Activated naive CD8-positive, alpha-beta T cell treated with anti-CD3 and anti-CD28 coated beads for 36 hours (primary cell): Measurements from ENCODE around the gene SMIM10L1. TPM values are rescaled to one million over a fixed set of nuclear protein-coding genes. Genes with fewer than 3 reads are reported as not detected.

Experiments used
- DNase-seq: peaks from one replicate; pipeline ENCODE4 v3.0.0; 2021
- H3K27ac Mint-ChIP-seq: one replicate; pipeline ENCODE4 v1.8.0; 2022; ENCODE audit warnings: mild to moderate bottlenecking, moderate library complexity, mixed read lengths
- H3K27me3 Mint-ChIP-seq: one replicate; pipeline ENCODE4 v1.8.0; 2022; ENCODE audit warnings: mild to moderate bottlenecking, mixed read lengths
- H3K36me3 Mint-ChIP-seq: one replicate; pipeline ENCODE4 v1.8.0; 2021; ENCODE audit warnings: mild to moderate bottlenecking, mixed read lengths
- H3K4me1 Mint-ChIP-seq: one replicate; pipeline ENCODE4 v1.8.0; 2021; ENCODE audit warnings: mixed read lengths
- H3K4me3 Mint-ChIP-seq: one replicate; pipeline ENCODE4 v1.8.0; 2022; ENCODE audit warnings: mild to moderate bottlenecking, moderate library complexity, mixed read lengths
- H3K9me3 Mint-ChIP-seq: one replicate; pipeline ENCODE4 v1.8.0; 2022; ENCODE audit warnings: mixed read lengths
- total RNA-seq, 2 experiments: library from RNA; stranded (reverse); gene quantifications; one replicate each; pipeline ENCODE4 v1.2.3, GENCODE V29; 2021

Gene SMIM10L1
- total RNA-seq, 2 experiments from 2014 or later = 8.7 to 9.0 TPM

GRCh38 chr12:11164384-11164783 lies 6.6 kb upstream of the SMIM10L1 start:
- no peak overlapping the region for H3K4me3 Mint-ChIP-seq
- H3K27me3 Mint-ChIP-seq = no peaks in the 10 kb centered on the region
- H3K36me3 Mint-ChIP-seq = peaks cover 48% of the 10 kb centered on the region
- H3K9me3 Mint-ChIP-seq = no peaks in the 10 kb centered on the region
- DNase-seq = no peak
- H3K4me1 Mint-ChIP-seq = peaks cover 59% of the 10 kb centered on the region
- H3K27ac Mint-ChIP-seq = no peak overlapping the region

GRCh38 chr12:11166300-11166699 lies 4.7 kb upstream of the SMIM10L1 start:
- Mint-ChIP-seq H3K27ac (no peak overlapping the region), H3K4me1 (peaks cover 58% of the 10 kb centered on the region), H3K36me3 (peaks cover 49% of the 10 kb centered on the region), H3K27me3 (no peaks in the 10 kb centered on the region), H3K9me3 (no peaks in the 10 kb centered on the region), H3K4me3 (no peak overlapping the region)
- DNase-seq = no peak

GRCh38 chr12:11170810-11171144 lies 217 bp upstream of the SMIM10L1 start:
- DNase-seq = no peak
- Mint-ChIP-seq H3K27ac (peak overlapping the region; percentile 100), H3K36me3 (peaks cover 61% of the 10 kb centered on the region), H3K9me3 (no peaks in the 10 kb centered on the region), H3K27me3 (no peaks in the 10 kb centered on the region), H3K4me1 (peaks cover 50% of the 10 kb centered on the region), H3K4me3 (peak overlapping the region; percentile 97)

GRCh38 chr12:11171969-11172675 lies 1.1 kb downstream of the SMIM10L1 start:
- H3K9me3 Mint-ChIP-seq = no peaks in the 10 kb centered on the region
- DNase-seq = no peak
- H3K4me1 Mint-ChIP-seq = peaks cover 41% of the 10 kb centered on the region
- no peaks in the 10 kb centered on the region for H3K27me3 Mint-ChIP-seq
- peaks cover 62% of the 10 kb centered on the region for H3K36me3 Mint-ChIP-seq
- peak overlapping the region; percentile 100 for H3K27ac Mint-ChIP-seq
- peak overlapping the region; percentile 97 for H3K4me3 Mint-ChIP-seq

DNA sequence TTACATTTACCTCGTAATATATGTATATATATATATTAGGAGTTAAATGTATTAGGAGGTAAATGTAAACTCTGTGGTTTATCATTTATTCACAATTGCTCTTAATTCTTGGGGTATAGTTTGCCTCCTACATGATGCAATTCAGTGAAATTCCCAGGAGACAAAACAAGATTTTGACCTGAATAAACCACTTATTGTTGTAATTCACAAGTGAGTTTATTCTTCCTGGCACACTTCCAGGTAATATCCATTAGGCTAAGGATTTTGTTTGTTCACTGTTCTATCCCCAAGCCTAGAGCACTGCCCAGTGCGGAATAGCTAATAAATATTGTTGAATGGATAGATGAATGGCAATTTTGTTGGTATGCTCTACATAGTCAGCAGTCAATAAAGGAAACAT lies 3.0 kb downstream of the SMIM10L1 start:
- Mint-ChIP-seq H3K4me1 (peaks cover 30% of the 10 kb centered on the region), H3K9me3 (no peaks in the 10 kb centered on the region), H3K27me3 (no peaks in the 10 kb centered on the region), H3K27ac (no peak overlapping the region), H3K36me3 (peaks cover 54% of the 10 kb centered on the region), H3K4me3 (no peak overlapping the region)
- DNase-seq = no peak

DNA sequence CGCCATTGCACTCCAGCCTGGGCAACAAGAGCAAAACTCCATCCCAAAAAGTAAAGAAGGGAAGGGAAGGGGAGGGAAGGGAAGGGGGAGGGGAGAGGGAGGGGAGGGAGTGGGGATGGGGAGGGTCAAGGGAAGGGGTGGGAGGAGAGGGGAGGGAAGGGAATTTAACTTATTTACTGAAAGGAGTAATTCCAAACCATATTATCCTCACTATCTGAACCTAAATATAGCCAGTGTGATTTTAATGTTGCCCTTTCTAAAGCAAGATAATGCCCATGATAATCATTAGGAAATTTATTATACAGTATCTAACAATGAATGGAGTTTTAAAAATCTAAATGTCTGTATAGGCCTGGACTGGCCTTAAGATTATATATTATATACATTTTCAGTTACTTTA lies 7.3 kb downstream of the SMIM10L1 start:
- no peaks in the 10 kb centered on the region for H3K27me3 Mint-ChIP-seq
- no peak overlapping the region for H3K27ac Mint-ChIP-seq
- peaks cover 23% of the 10 kb centered on the region for H3K36me3 Mint-ChIP-seq
- no peak for DNase-seq
- H3K4me1 Mint-ChIP-seq = peaks cover 15% of the 10 kb centered on the region
- no peaks in the 10 kb centered on the region for H3K9me3 Mint-ChIP-seq
- H3K4me3 Mint-ChIP-seq = no peak overlapping the region

DNA sequence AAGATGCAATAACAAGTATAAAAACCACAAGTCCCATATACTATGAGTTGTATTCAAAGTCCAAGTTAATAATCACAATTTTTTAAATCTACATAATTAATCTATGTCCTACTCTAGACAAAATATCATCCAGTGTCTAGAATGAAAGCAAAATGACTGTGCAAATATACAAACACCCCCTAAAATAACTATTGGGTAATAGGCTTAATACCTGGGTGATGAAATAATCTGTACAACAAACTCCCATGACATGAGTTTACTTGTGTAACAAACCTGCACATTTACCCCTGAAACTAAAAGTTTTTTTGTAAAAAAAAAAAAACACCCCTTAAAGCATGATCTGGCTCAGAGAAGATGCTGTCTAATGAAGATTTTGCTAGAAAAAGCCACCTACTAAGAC lies 11.5 kb downstream of the SMIM10L1 start:
- no peaks in the 10 kb centered on the region for H3K27me3 Mint-ChIP-seq
- H3K27ac Mint-ChIP-seq = no peak overlapping the region
- DNase-seq = no peak
- H3K9me3 Mint-ChIP-seq = no peaks in the 10 kb centered on the region
- peaks cover 4% of the 10 kb centered on the region for H3K36me3 Mint-ChIP-seq
- no peak overlapping the region for H3K4me3 Mint-ChIP-seq
- peaks cover 9% of the 10 kb centered on the region for H3K4me1 Mint-ChIP-seq

DNA sequence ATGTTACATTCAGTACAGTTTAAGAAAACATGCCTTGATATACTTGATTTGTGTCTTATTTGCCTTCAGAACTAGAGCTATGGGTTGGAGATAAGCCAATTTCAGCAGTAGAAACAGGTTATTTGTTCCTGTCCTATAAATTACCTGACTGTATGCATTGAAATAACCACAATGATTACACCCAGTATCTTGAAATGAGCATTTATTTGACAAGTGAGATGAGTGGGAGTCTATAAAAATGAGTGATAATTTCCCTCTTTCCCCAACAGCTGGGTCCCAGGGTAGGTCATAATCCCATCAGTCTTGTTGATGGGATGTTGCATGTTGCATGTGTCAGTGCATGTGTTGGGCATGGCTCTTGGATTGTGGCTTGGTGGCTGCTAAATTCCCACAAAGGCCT lies 12.0 kb downstream of the SMIM10L1 start:
- Mint-ChIP-seq H3K4me1 (peaks cover 9% of the 10 kb centered on the region), H3K4me3 (no peak overlapping the region), H3K36me3 (no peaks in the 10 kb centered on the region), H3K27ac (no peak overlapping the region), H3K9me3 (no peaks in the 10 kb centered on the region), H3K27me3 (no peaks in the 10 kb centered on the region)
- no peak for DNase-seq

DNA sequence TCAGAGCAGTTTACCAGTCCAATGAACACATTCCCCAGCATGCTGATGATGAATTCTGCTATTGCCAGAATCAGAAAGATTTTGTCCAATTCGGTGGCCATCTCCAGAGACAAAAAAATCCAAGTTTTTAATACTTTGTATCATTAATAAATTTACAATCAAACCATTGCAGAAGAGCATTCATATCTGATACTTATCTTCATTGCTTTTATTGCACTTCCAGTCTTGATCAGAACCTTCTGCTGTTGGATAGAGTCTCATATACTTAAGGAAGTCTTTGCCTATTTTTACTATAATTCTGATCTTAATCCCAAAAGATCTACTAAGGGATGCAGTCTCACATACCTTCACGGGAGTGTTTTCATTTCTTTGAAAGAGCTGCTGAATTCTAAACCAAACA lies 15.8 kb downstream of the SMIM10L1 start, which contains the start of gene TAS2R42:
TAS2R42 (minus strand) TSS at position 101 of the 400 bp plus-strand sequence; CDS start at position 101, 0 bp downstream.
- no peak within 1 kb of the TSS for H3K27ac Mint-ChIP-seq
- H3K4me3 Mint-ChIP-seq = no peak within 1 kb of the TSS

GRCh38 chr12:11202811-11203210 lies 31.8 kb downstream of the SMIM10L1 start:
- Mint-ChIP-seq H3K4me3 (no peak overlapping the region), H3K9me3 (peaks cover 2% of the 10 kb centered on the region), H3K4me1 (no peaks in the 10 kb centered on the region), H3K27ac (no peak overlapping the region), H3K27me3 (no peaks in the 10 kb centered on the region), H3K36me3 (peaks cover 4% of the 10 kb centered on the region)
- DNase-seq = no peak

More for the DNA sequence above, 15.8 kb downstream of the SMIM10L1 start, which contains the start of gene TAS2R42:
- Mint-ChIP-seq H3K9me3 (no peaks in the 10 kb centered on the region), H3K4me1 (peaks cover 6% of the 10 kb centered on the region), H3K27me3 (no peaks in the 10 kb centered on the region), H3K36me3 (peaks cover 1% of the 10 kb centered on the region)
- DNase-seq = no peak

DNA sequence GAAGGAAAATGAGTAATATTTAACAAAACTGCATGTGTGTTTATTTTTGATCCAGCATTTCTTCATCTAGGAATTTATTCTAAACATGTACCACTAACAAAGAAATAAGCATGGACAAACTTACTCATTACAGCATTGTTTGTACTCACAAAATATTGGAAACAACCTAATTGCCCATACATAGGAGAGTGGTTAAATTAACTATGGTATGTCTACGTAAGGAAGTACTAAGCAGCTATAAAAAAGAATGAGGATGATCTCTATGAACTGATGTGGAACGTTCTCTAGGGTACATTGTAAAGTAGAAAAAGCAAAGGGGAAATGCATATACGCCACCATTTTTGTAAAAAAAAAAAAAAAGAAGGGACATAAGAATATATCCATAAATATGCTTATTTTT lies 33.2 kb downstream of the SMIM10L1 start:
- Mint-ChIP-seq H3K9me3 (peaks cover 2% of the 10 kb centered on the region), H3K36me3 (peaks cover 4% of the 10 kb centered on the region), H3K27me3 (no peaks in the 10 kb centered on the region), H3K4me3 (no peak overlapping the region), H3K4me1 (no peaks in the 10 kb centered on the region), H3K27ac (no peak overlapping the region)
- no peak for DNase-seq

- no peaks in the 10 kb centered on the region for H3K4me1 Mint-ChIP-seq
- no peak overlapping the region for H3K27ac Mint-ChIP-seq
- no peaks in the 10 kb centered on the region for H3K27me3 Mint-ChIP-seq
- DNase-seq = no peak
- peaks cover 2% of the 10 kb centered on the region for H3K36me3 Mint-ChIP-seq
- H3K9me3 Mint-ChIP-seq = peaks cover 2% of the 10 kb centered on the region
- H3K4me3 Mint-ChIP-seq = no peak overlapping the region
Measured at GRCh38 chr12:11209113-11209512, 38.1 kb downstream of the SMIM10L1 start.

Other genes with a start within 250 kb of the SMIM10L1 start
- gene PRH2, start 242.0 kb upstream of the SMIM10L1 start, total RNA-seq = not detected
- under 1 TPM; 0.64 to 0.68 TPM for gene TAS2R14, start 231.9 kb upstream of the SMIM10L1 start, total RNA-seq
- under 1 TPM; 0.36 to 0.37 TPM for gene TAS2R50, start 184.3 kb upstream of the SMIM10L1 start, total RNA-seq
- gene TAS2R20, start 172.9 kb upstream of the SMIM10L1 start, total RNA-seq = under 1 TPM; 0.21 to 0.30 TPM
- gene TAS2R19, start 148.6 kb upstream of the SMIM10L1 start, total RNA-seq = under 1 TPM; 0.50 to 0.89 TPM
- gene TAS2R31, start 139.8 kb upstream of the SMIM10L1 start, total RNA-seq = under 1 TPM; 0.58 to 0.86 TPM
- gene TAS2R46, start 108.9 kb upstream of the SMIM10L1 start, total RNA-seq = under 1 TPM; 0.39 to 0.48 TPM
- gene TAS2R43, start 78.9 kb upstream of the SMIM10L1 start, total RNA-seq = under 1 TPM; 0.29 to 0.36 TPM
- under 1 TPM; 0.86 to 0.97 TPM for gene TAS2R30, start 36.5 kb upstream of the SMIM10L1 start, total RNA-seq
- gene TAS2R42, start 15.7 kb downstream of the SMIM10L1 start, total RNA-seq = not detected
- not detected for gene PRB3, start 98.5 kb downstream of the SMIM10L1 start, total RNA-seq
- not detected for gene PRB4, start 139.2 kb downstream of the SMIM10L1 start, total RNA-seq
- not detected for gene PRB2, start 224.4 kb downstream of the SMIM10L1 start, total RNA-seq